ENCODE measurements around the gene FUOM. TPM values are rescaled to one million over a fixed set of nuclear protein-coding genes. Genes with fewer than 3 reads are reported as not detected.

The FUOM gene
- total and polyA plus RNA-seq, 10 of the 15 experiments (the other 5 are each of a cell fraction or from before 2014, with no cell fraction given) = 1.8 to 41.7 (median 25.6) TPM

GRCh38 chr10:133355266-133355665 lies 2.6 kb downstream of the FUOM start:
- H3K9me3 ChIP-seq (replicated peaks; ENCODE audit: control insufficient read depth, insufficient read depth, low read length) = no peaks in the 10 kb centered on the region
- no peaks in the 10 kb centered on the region for H3K4me1 ChIP-seq (ENCODE audit: control insufficient read depth, insufficient read depth, low read length)
- SMC1A ChIA-PET (ENCODE audit: uncharacterized antibody, unreplicated experiment) = interaction anchor here (1.0 kb wide), 1 partner anchor 25 kb away, joined by 3 read pairs; no protein-coding TSS in a partner anchor
- no peaks in the 10 kb centered on the region for H3K36me3 ChIP-seq (ENCODE audit: control insufficient read depth in 2 of 2, insufficient read depth in 2 of 2, low read length in 1 of 2)
- no peak overlapping the region for H3K27ac ChIP-seq (ENCODE audit: control insufficient read depth, insufficient read depth)
- H2AFZ ChIP-seq (ENCODE audit: control insufficient read depth, low read depth, low read length) = no peak overlapping the region
- H4K20me1 ChIP-seq (ENCODE audit: control insufficient read depth, insufficient read depth) = no peaks in the 10 kb centered on the region
- DNase-seq (ENCODE audit: low read depth, low spot score) (no peak), FAIRE-seq (no peak), ATAC-seq (no peak)
- no peak overlapping the region for H3K4me3 ChIP-seq
- intact Hi-C loops (cut with micrococcal nuclease; ENCODE audit: unreplicated experiment) = no loop called here
- in situ Hi-C loops (cut with MboI) = no loop called here
- CTCF ChIA-PET = no interaction called here
- no TSS peak for BruUV-seq (replicated peaks)
- 86% methylated on average over 6 of the region's 6 CpGs for whole genome bisulfite sequencing (ENCODE audit: insufficient coverage, insufficient replicate concordance, low lambda C conversion rate, missing lambda C conversion rate)
- no peak overlapping the region for H3K4me2 ChIP-seq (ENCODE audit: control insufficient read depth, insufficient read depth)
- TF ChIP-seq IRF4 (IDR thresholded peaks at IDR 0.05; ENCODE audit: low read depth, low read length) = no peak
- no peak for TF ChIP-seq RB1 (IDR thresholded peaks at IDR 0.05; ENCODE audit: borderline replicate concordance)
- no peak for TF ChIP-seq ZZZ3 (IDR thresholded peaks at IDR 0.05; ENCODE audit: control insufficient read depth, insufficient read length, low read depth)
- TF ChIP-seq NR2C1 (IDR thresholded peaks at IDR 0.05) = no peak
- no peak for TF ChIP-seq CREM (IDR thresholded peaks at IDR 0.05; ENCODE audit: low read depth)
- no peak for TF ChIP-seq NFXL1 (IDR thresholded peaks at IDR 0.05; ENCODE audit: borderline replicate concordance)
- no peak for TF ChIP-seq SMAD1 (IDR thresholded peaks at IDR 0.05; ENCODE audit: low read depth, partially characterized antibody)
- no peak for TF ChIP-seq KDM1A (IDR thresholded peaks at IDR 0.05; ENCODE audit: borderline replicate concordance)
- no peak for TF ChIP-seq E2F4 (IDR thresholded peaks at IDR 0.05; ENCODE audit: low read depth, low read length)
- no peak for TF ChIP-seq ATF2 (IDR thresholded peaks at IDR 0.05; ENCODE audit: low read length)
- no peak for TF ChIP-seq SKIL (IDR thresholded peaks at IDR 0.05; ENCODE audit: low read depth, poor library complexity, severe bottlenecking)
- TF ChIP-seq RFX5 (IDR thresholded peaks at IDR 0.05; ENCODE audit: low read depth, low read length) = no peak
- TF ChIP-seq REST (IDR thresholded peaks at IDR 0.05; ENCODE audit: low read depth, low read length) = no peak
- TF ChIP-seq POU2F2 (IDR thresholded peaks at IDR 0.05; ENCODE audit: borderline replicate concordance, low read depth, low read length) = no peak
- no peak for TF ChIP-seq MEF2A (IDR thresholded peaks at IDR 0.05; ENCODE audit: insufficient read depth, low read depth, low read length)
- no peak for TF ChIP-seq LARP7 (IDR thresholded peaks at IDR 0.05)
- POLR2A ChIA-PET = interaction anchor here (0.7 kb wide), 1 partner anchor 32 kb away, joined by 3 read pairs; no protein-coding TSS in a partner anchor
- RAD21 ChIA-PET (ENCODE audit: unreplicated experiment) = interaction anchor here (1.2 kb wide), 1 partner anchor 46 kb away, joined by 3 read pairs; no protein-coding TSS in a partner anchor
- no peak overlapping the region for H3K9ac ChIP-seq (ENCODE audit: control insufficient read depth, insufficient read depth, low read length)
- H3K27me3 ChIP-seq (replicated peaks in 1 of 2; ENCODE audit: control insufficient read depth in 2 of 2, insufficient read depth in 2 of 2, low read length in 1 of 2) = no peaks in the 10 kb centered on the region
- H3K79me2 ChIP-seq (ENCODE audit: control insufficient read depth, insufficient read depth, low read length) = no peaks in the 10 kb centered on the region; the same call in 1 of the 2 replicates
